NCI-H748 (cell line): ENCODE results near the gene BMI1.
"Not testable (repeated sequence)": the region's sequence is repeated elsewhere in the genome, so short reads cannot be mapped to it uniquely, and the experiment has no call there.

Experiments used
- DNase-seq: peaks from one replicate; lab custom pipeline; 2025; ENCODE audit not compliant: unreplicated experiment; lab: John Stamatoyannopoulos, UW

Gene BMI1

DNA sequence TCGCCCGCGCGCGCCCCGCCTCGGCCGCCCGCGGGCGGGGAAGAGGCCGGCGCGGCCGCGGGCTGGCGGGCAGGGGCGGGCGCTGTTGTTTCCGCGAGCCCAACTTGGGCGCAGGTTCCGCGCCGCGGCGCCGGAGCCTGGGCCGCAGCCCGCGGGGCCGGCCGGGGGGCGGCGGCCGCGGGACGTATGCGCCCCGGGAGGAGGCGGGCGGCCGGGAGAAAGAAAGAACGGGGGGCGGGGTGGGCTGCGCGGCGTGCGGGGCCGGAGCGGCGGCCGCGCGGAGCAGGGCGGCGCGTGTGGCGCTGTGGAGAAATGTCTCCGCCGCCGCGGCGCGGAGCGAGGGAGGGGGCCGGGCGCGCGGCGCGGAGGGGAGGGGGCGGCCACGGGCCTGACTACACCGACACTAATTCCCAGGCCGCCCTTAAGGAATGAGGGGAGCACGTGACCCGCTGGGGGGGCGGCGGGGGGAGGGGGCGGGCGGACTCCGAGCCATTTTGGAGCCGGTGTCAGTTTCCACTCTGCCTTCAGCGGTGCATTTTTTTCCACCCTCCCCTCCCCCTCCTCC is at the start of gene BMI1:
BMI1 (plus strand) TSS at position 509 of the 565 bp plus-strand sequence. CDS start 5,351 bp downstream, outside the sequence.
- DNase-seq = peak; percentile 84

DNA sequence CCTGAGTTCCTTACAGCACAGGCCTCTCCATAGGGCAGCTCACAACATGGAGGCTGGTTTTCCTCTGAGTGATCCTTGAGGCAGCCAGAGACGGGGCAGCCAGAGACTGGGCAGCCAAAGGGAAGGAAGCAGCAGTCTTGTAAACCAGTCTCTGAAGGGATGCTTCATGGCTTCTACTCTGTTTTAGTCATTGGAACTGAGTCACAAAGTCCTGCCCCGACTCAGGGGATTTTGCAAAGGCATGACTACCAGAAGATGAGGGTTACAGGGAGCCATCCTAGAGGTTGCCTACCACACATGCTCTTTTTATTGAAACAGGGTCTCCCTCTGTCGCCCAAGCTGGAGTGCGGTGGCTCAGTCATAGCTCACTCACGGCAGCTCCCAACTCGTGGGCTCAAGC is 49.1 kb upstream of the BMI1 start:
- no peak for DNase-seq

DNA sequence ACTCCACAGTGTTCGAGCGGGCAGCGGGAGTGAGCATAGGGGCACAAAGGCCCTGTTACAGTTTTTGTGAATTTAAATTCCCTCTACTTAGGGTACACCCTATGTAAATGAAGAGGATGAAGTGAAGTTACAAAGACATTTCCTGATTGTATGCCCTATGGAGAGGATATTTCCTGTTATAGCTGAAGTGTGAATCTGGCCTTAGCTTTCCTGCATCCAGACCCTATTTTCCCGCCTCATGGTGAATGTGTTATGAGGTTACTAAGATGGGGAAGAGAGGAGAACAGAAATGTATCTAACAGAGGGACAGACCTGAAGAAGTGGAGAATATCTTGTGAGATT is 42.5 kb upstream of the BMI1 start:
- DNase-seq = no peak

GRCh38 chr10:22280078-22280477 is 40.8 kb upstream of the BMI1 start:
- no peak for DNase-seq

- no peak for DNase-seq
Observed at GRCh38 chr10:22285130-22285529, 35.8 kb upstream of the BMI1 start.

DNA sequence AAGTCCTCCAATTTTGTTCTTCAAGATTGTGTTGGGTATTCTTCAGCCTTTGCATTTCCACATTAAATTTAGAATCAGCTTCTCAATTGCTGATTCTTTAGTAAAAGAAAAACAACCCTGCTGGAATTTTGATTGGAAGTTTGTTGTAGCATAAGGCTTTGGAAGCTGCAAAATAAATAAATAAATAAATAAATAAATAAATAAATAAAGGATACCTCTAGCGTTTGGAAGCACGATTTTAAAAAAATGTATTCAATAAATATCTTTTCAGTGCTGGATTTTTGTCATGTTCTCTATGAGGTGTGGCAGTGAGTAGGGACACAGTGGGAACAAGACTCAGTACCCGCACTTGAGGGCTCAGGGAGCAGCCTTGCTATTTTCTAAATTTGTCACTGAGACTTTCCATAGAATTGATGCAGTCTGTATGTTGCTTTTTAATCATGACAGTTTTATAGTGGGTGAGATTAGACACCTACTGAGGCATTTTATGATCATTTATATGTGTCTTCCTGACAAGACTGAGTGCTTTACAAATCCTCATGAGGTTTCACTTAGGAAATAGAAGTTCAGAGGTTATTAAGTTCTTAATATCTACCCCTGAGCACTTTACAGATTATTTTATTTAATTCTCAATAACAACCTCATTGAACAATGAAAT is 27.0 kb upstream of the BMI1 start:
- no peak for DNase-seq

DNA sequence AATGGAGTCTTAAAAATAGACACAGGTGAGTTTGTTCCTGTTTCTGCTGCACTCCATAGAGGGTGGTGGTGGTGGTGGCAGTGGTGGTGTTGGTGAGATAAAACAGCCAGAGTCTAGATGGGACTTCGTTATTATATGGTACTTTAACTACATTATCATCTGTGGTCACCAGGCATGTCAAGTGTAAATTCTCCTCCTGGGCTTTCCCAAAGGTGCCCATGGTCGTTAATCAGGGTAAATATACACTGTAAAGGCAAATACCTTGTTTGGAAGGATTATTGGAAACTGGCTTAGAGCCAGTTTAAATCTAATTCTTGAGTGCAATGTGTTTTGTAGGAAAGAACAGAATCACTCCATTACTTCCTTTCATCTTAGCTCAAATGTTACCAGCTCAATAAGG is 26.2 kb upstream of the BMI1 start:
- peak; percentile 46 for DNase-seq

GRCh38 chr10:22301193-22301592 is 19.7 kb upstream of the BMI1 start:
- no peak for DNase-seq

DNA sequence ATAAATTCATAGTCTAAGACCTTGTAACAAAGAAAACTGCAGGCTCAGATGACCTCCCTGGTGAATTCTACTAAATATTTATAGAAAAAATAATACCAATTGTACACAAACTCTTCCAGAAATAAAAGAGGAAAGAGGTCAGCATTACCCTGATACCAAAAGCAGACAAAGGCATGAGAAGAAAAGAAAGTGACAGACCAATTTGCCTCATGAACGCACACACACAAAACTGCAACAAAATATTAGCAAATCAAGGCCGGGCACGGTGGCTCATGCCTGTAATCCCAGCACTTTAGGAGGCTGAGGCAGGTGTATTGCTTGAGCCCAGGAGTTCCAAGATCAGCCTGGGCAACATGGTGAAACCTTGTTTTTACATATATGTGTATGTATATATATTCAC is 17.4 kb upstream of the BMI1 start:
- DNase-seq = no peak

DNA sequence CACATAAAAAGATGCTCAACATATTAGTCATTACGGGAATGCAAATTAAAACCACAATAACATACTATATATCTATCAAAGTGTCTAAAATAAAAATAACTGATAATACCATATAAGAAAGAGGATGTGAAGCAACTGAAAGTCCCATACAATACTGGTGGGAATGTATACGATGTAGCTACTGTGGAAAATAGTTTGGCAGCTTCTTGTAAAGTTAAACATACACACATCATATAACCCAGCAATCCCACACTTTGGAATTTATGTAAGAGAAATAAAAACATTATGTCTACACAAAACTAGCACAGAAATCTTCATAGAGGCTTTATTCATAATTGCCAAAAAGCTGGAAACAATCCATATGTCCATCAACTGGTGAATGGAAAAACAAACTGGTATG is 15.2 kb upstream of the BMI1 start:
- DNase-seq = no peak

DNA sequence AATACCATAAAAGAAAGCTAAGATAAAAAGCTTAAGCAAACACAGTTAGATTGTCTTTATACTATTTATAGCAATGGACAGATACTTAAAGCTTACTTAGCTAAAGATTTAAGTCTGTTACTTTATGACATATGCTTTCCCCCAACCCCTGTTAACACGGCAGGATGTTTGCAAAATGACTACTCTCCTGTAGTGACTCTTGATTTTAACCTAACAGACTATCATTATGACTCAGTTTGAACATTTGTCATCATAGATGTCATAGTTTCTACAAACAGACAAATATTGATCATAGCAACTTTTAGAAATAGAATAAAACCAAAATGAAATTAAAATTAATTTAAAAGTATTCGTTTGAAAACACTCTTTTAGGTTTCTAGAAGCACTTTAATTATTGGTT is 12.5 kb upstream of the BMI1 start:
- no peak for DNase-seq

DNA sequence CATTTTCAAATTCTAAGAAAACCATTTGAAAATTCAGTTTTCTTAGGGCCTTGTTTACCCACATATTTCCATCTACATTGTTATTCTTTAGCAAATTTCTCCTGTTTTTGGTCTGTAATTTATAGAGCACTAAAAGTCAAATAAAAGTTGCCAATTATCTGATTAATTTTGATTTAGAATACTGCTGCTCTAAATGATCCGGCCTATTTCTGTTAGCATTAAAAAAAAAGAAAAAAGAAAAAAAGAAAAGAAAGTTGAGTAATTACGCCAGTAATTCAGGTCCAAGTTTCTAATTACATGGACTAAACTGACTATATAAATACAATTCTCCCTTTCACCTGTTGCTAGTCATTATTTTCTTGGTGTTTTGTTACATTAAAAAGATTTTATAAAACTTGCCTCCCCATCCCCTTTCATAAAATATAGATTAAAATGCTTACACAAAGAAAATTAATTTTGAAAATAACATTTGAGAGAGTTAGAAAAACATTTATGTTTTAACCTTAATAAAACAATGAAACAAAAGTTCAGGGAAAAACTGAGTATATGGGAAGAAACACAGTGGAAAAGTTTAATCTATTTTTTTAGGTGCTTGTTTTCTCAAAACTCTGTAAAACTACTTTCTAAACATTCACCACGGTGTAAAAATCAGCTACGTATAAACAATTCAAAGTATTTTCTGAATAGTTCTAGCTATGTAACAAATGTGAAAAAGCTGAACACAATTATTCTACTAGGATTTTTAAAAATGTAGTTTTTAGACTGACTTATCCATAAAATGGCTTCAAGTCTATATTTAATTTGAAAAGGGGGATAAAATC is 11.5 kb upstream of the BMI1 start:
- DNase-seq = no peak

- DNase-seq = not testable (repeated sequence)
Observed at GRCh38 chr10:22310012-22310411, 10.9 kb upstream of the BMI1 start.

- DNase-seq = no peak
Observed at GRCh38 chr10:22310928-22311327, 10.0 kb upstream of the BMI1 start.

- DNase-seq = no peak
Observed at GRCh38 chr10:22314852-22315251, 6.0 kb upstream of the BMI1 start.

GRCh38 chr10:22315455-22316285 is 5.2 kb upstream of the BMI1 start:
- peak; percentile 52 for DNase-seq

- peak; percentile 90 for DNase-seq
Observed at GRCh38 chr10:22316286-22317075, 4.4 kb upstream of the BMI1 start, which contains the start of gene COMMD3. TSS of gene COMMD3 (plus strand) at chr10:22316388. CDS start at chr10:22316418, 30 bp downstream.

- DNase-seq = peak; percentile 61
Observed at GRCh38 chr10:22317076-22317370, 3.9 kb upstream of the BMI1 start.

DNA sequence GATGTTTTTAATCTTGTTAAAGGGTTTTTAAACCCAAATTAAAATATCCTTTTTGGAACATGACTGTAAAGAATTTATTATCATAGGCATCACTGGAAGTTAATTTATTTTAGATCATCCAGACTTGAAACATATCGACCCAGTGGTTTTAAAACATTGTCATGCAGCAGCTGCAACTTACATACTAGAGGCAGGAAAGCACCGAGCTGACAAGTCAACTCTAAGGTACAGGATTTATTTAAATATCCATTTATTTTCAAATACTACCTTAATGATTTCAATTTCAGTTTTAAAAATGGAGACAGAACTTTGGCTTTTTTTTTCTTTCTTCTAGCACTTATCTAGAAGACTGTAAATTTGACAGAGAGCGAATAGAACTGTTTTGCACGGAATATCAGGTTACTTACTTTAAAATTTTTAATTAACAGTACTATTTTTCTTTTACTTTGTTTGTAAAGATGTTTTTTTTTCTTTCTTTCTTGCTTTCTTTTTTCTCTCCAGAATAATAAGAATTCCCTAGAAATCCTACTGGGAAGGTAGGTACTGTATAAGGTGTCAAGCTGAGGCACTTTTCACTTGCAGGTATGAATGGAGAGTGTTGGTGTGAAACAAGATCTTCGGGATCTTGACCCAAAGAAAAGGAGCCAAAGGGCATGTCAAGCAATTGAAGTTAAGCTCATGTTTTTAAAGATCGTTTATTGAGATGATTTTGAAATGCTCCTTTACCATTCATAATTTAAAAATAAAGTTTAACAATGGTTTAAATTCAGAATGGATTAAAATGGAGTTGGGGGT is 2.9 kb upstream of the BMI1 start:
- DNase-seq = no peak

DNA sequence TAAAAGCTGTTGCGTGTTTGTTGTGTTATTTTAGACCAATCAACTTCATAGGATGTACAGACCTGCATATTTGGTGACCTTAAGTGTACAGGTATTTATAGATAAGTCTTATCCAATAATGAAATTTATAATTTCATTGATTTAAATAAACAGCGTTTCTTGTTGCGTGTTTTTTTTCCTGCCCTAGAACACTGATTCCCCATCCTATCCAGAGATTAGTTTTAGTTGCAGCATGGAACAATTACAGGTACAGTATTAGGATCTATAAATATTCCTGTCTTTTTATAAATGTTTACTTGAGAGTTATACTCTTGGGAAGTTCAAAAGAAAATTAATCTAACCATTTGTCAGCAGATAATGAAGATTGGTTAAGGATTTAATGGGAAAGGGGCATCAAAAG is 2.1 kb upstream of the BMI1 start:
- no peak for DNase-seq
